ENCODE results near the gene IKBKE. TPM values are rescaled to one million over a fixed set of nuclear protein-coding genes. Genes with fewer than 3 reads are reported as not detected.

The IKBKE gene
- total RNA-seq, 4 donors from 2014 or later: 4.3 to 8.2 (median 5.6) TPM

GRCh38 chr1:206510371-206510770 is 40.1 kb downstream of the IKBKE start:
- TF ChIP-seq, protein P1, sequence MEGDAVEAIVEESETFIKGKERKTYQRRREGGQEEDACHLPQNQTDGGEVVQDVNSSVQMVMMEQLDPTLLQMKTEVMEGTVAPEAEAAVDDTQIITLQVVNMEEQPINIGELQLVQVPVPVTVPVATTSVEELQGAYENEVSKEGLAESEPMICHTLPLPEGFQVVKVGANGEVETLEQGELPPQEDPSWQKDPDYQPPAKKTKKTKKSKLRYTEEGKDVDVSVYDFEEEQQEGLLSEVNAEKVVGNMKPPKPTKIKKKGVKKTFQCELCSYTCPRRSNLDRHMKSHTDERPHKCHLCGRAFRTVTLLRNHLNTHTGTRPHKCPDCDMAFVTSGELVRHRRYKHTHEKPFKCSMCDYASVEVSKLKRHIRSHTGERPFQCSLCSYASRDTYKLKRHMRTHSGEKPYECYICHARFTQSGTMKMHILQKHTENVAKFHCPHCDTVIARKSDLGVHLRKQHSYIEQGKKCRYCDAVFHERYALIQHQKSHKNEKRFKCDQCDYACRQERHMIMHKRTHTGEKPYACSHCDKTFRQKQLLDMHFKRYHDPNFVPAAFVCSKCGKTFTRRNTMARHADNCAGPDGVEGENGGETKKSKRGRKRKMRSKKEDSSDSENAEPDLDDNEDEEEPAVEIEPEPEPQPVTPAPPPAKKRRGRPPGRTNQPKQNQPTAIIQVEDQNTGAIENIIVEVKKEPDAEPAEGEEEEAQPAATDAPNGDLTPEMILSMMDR (IDR thresholded peaks at IDR 0.05): no peak
- no peak for DNase-seq (ENCODE audit: low spot score)
- ATAC-seq (ENCODE audit: low FRiP score): no peak

- TF ChIP-seq, protein P1 (IDR thresholded peaks at IDR 0.05): no peak
- DNase-seq (ENCODE audit: low spot score) (no peak), ATAC-seq (ENCODE audit: low FRiP score) (no peak)
Observed at GRCh38 chr1:206511362-206512057, 41.2 kb downstream of the IKBKE start.

DNA sequence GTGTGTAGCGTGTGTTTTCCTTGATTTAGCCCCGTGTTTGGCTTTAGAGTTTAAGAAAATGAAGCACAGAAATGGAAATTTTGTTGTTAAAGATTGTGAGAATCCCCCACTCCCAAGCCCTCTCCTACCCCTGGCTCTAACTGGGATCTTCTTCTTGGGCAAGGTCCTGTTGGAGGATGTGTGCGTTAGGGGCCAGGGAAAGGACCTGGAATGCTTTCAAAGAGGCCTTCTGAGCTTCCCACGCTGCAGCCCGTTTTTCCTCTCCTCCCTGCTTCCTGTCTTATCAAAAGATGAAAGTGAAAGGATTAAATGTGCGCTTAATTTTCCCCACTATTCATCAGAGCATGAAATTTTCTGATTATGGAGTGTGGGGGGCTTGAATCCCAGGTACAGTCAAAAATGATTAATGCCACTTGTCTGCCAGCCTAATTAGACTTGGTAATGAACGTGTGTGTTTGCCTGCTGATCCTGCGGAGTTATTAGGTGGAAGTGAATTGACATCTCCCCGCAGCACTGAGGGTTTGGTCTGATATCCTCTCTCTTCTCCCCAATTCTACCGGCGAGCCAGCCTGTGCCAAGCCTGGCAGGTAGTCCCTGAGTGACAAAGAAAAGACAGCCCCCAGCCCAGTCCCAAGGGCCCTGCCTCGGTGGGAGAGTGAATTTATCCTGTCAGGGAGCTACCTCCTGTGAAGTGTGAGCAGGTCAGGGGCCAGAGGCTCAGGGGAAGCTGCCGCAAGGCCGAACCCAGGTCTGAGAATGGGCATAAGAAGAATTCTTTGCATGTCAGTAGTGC is 42.0 kb downstream of the IKBKE start:
- TF ChIP-seq, protein P1 (IDR thresholded peaks at IDR 0.05): no peak
- ATAC-seq (ENCODE audit: low FRiP score): no peak
- no peak for DNase-seq (ENCODE audit: low spot score)

DNA sequence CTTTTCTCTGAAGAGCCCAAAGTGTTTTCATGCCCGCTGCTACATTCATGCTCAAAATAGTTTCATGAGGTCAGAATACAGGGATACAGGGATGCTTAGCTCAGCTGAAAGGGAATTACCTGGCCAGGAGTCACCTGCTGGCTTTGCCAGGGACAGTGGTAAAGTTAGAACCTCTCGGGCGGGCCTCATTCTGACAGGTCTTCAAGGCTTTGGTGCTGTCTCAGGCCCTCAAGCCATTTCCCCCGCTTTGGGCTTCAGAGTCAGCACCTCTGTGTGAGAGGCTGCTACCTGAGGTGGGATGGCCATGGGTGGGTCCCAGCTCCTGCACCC is 42.5 kb downstream of the IKBKE start:
- ATAC-seq (ENCODE audit: low FRiP score) (no peak), DNase-seq (ENCODE audit: low spot score) (no peak)
- TF ChIP-seq, protein P1 (IDR thresholded peaks at IDR 0.05): no peak

- TF ChIP-seq, protein P1 (IDR thresholded peaks at IDR 0.05): no peak
- DNase-seq (ENCODE audit: low spot score) (peak; percentile 42), ATAC-seq (ENCODE audit: low FRiP score) (peak; percentile 81)
Observed at GRCh38 chr1:206513312-206514111, 43.2 kb downstream of the IKBKE start.

- TF ChIP-seq, protein P1 (IDR thresholded peaks at IDR 0.05): no peak
- DNase-seq (ENCODE audit: low spot score): no peak
- no peak for ATAC-seq (ENCODE audit: low FRiP score)
Observed at GRCh38 chr1:206514813-206515387, 44.6 kb downstream of the IKBKE start.
